Fibroblast of lung (primary cell): Measurements from ENCODE around the gene MAP3K15. TPM values are rescaled to one million over a fixed set of nuclear protein-coding genes. Genes with fewer than 3 reads are reported as not detected.

ENCODE experiments used
- DNase-seq, 2 donors: peaks; one replicate each; pipeline versions ENCODE4 v3.0.0 to v3.0.0-alpha.2; 2010; ENCODE audit warnings: low read depth in 2 of 2
- H2AFZ ChIP-seq: 2 replicates; pipeline ENCODE4 v1.5.1; 2012; ENCODE audit warnings: low read length, control low read depth, inconsistent platforms
- H3K27ac ChIP-seq: 2 replicates; pipeline ENCODE4 v1.5.1; 2011; ENCODE audit warnings: low read length, control low read depth; ENCODE audit not compliant: insufficient read depth
- H3K27me3 ChIP-seq: 2 replicates; pipeline ENCODE4 v1.5.1; 2011; ENCODE audit warnings: mild to moderate bottlenecking, low read length; ENCODE audit not compliant: control insufficient read depth, insufficient read depth
- H3K36me3 ChIP-seq: 2 replicates; pipeline ENCODE4 v1.5.1; 2011; ENCODE audit warnings: low read length; ENCODE audit not compliant: control insufficient read depth, insufficient read depth
- H3K4me1 ChIP-seq: 2 replicates; pipeline ENCODE4 v1.5.1; 2011; ENCODE audit warnings: low read length; ENCODE audit not compliant: control insufficient read depth, insufficient read depth; ENCODE audit errors: extremely low read depth
- H3K4me2 ChIP-seq: 2 replicates; pipeline ENCODE4 v1.5.1; 2011; ENCODE audit warnings: low read length, control low read depth; ENCODE audit not compliant: insufficient read depth; ENCODE audit errors: extremely low read depth
- H3K4me3 ChIP-seq, 4 experiments: fragments of 200-600 bp in 1 of 4; sonication (generic) in 1 of 4; replicated peaks in 1 of 4; 2 replicates each; pipeline ENCODE4 v1.5.1; 2011 to 2016; ENCODE audit warnings: low read length in 4 of 4, low read depth in 3 of 4, mild to moderate bottlenecking in 3 of 4, control low read depth in 2 of 4, inconsistent platforms in 1 of 4, mixed read lengths in 1 of 4; ENCODE audit not compliant: insufficient read depth in 1 of 4; ENCODE audit errors: control extremely low read depth in 1 of 4
- H3K79me2 ChIP-seq: 2 replicates; pipeline ENCODE4 v1.5.1; 2012; ENCODE audit warnings: mild to moderate bottlenecking, low read length, inconsistent platforms; ENCODE audit not compliant: control insufficient read depth, insufficient read depth
- H3K9ac ChIP-seq: 2 replicates; pipeline ENCODE4 v1.5.1; 2011; ENCODE audit warnings: mild to moderate bottlenecking, low read length, control low read depth; ENCODE audit not compliant: insufficient read depth
- H3K9me3 ChIP-seq: 2 replicates; pipeline ENCODE4 v1.5.1; 2012; ENCODE audit warnings: low read depth, low read length; ENCODE audit not compliant: control insufficient read depth, insufficient read depth
- H4K20me1 ChIP-seq: 2 replicates; pipeline ENCODE4 v1.5.1; 2011; ENCODE audit warnings: low read length; ENCODE audit not compliant: control insufficient read depth, insufficient read depth; ENCODE audit errors: extremely low read depth
- EZH2 ChIP-seq: IDR thresholded peaks from 2 replicates; pipeline ENCODE4 v1.5.1; 2012; ENCODE audit warnings: low read length, control low read depth, mild to moderate bottlenecking; ENCODE audit errors: missing control alignments
- polyA plus RNA-seq, 2 donors: library from polyadenylated mRNA; depleted of rRNA in 1 of 2; stranded (reverse) in 1 of 2; unstranded in 1 of 2; fragments of >200 nt; gene quantifications; 2 replicates each; pipeline ENCODE4 v1.2.1, GENCODE V29; 2011 to 2012; ENCODE audit warnings: missing spikeins in 1 of 2
- total RNA-seq: library from RNA; depleted of rRNA; stranded (reverse); fragments of >200 nt; gene quantifications from 2 replicates; pipeline ENCODE4 v1.2.1, GENCODE V29; 2014
- TF ChIP-seq, protein P1 (sequence below), 2 donors: IDR thresholded peaks in 1 of 2; conservative IDR thresholded peaks in 1 of 2; 1 replicate in 1 of 2; 2 replicates in 1 of 2; pipeline ENCODE4 v1.5.1; 2011 to 2012; ENCODE audit warnings: low read length in 2 of 2, control low read depth in 1 of 2, inconsistent platforms in 1 of 2, low read depth in 1 of 2, mild to moderate bottlenecking in 1 of 2

The MAP3K15 gene
- total and polyA plus RNA-seq, 2 donors (not counting 1 experiment from before 2014, with no cell fraction given) = under 0.01 to 0.14 TPM

- Histone ChIP-seq H3K4me2 (no peak overlapping the region), H3K4me1 (no peaks in the 10 kb centered on the region), H4K20me1 (no peaks in the 10 kb centered on the region), H3K36me3 (no peaks in the 10 kb centered on the region), H3K79me2 (no peaks in the 10 kb centered on the region), H2AFZ (no peak overlapping the region), H3K9me3 (no peaks in the 10 kb centered on the region), H3K9ac (no peak overlapping the region), H3K27me3 (no peaks in the 10 kb centered on the region), H3K4me3 (no peak overlapping the region), H3K27ac (no peak overlapping the region)
- no peak for TF ChIP-seq EZH2
- TF ChIP-seq, protein P1, sequence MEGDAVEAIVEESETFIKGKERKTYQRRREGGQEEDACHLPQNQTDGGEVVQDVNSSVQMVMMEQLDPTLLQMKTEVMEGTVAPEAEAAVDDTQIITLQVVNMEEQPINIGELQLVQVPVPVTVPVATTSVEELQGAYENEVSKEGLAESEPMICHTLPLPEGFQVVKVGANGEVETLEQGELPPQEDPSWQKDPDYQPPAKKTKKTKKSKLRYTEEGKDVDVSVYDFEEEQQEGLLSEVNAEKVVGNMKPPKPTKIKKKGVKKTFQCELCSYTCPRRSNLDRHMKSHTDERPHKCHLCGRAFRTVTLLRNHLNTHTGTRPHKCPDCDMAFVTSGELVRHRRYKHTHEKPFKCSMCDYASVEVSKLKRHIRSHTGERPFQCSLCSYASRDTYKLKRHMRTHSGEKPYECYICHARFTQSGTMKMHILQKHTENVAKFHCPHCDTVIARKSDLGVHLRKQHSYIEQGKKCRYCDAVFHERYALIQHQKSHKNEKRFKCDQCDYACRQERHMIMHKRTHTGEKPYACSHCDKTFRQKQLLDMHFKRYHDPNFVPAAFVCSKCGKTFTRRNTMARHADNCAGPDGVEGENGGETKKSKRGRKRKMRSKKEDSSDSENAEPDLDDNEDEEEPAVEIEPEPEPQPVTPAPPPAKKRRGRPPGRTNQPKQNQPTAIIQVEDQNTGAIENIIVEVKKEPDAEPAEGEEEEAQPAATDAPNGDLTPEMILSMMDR (conservative IDR thresholded peaks at IDR 0.05 in 1 of 2, IDR thresholded peaks at IDR 0.05 in 1 of 2; ENCODE audit: low read depth in 1 of 2, low read length in 2 of 2) = no peak
- no peak for DNase-seq
Measured at GRCh38 chrX:19556202-19556601, 40.9 kb upstream of the MAP3K15 start.

- H3K27ac ChIP-seq = no peak overlapping the region
Measured at GRCh38 chrX:19555683-19556082, 40.4 kb upstream of the MAP3K15 start.

GRCh38 chrX:19555236-19555635 lies 39.9 kb upstream of the MAP3K15 start:
- Histone ChIP-seq H3K4me2 (no peak overlapping the region), H2AFZ (no peak overlapping the region), H3K79me2 (no peaks in the 10 kb centered on the region), H4K20me1 (no peaks in the 10 kb centered on the region), H3K9me3 (no peaks in the 10 kb centered on the region), H3K27ac (no peak overlapping the region), H3K27me3 (no peaks in the 10 kb centered on the region), H3K4me3 (no peak overlapping the region), H3K4me1 (no peaks in the 10 kb centered on the region), H3K36me3 (no peaks in the 10 kb centered on the region), H3K9ac (no peak overlapping the region)
- DNase-seq = no peak
- TF ChIP-seq, protein P1 (conservative IDR thresholded peaks at IDR 0.05 in 1 of 2, IDR thresholded peaks at IDR 0.05 in 1 of 2; ENCODE audit: low read depth in 1 of 2, low read length in 2 of 2) = no peak
- TF ChIP-seq EZH2 = no peak

More at GRCh38 chrX:19555683-19556082, 40.4 kb upstream of the MAP3K15 start:
- Histone ChIP-seq H3K4me3 (no peak overlapping the region), H4K20me1 (no peaks in the 10 kb centered on the region), H2AFZ (no peak overlapping the region), H3K9me3 (no peaks in the 10 kb centered on the region), H3K27me3 (no peaks in the 10 kb centered on the region), H3K9ac (no peak overlapping the region), H3K4me2 (no peak overlapping the region), H3K36me3 (no peaks in the 10 kb centered on the region), H3K4me1 (no peaks in the 10 kb centered on the region), H3K79me2 (no peaks in the 10 kb centered on the region)
- TF ChIP-seq, protein P1 (conservative IDR thresholded peaks at IDR 0.05 in 1 of 2, IDR thresholded peaks at IDR 0.05 in 1 of 2; ENCODE audit: low read depth in 1 of 2, low read length in 2 of 2) = no peak
- TF ChIP-seq EZH2 = no peak
- DNase-seq = no peak
